ENCODE measurements around the gene CDK9.

Gene CDK9

GRCh38 chr9:127767909-127768331 is 17.9 kb upstream of the CDK9 start:
- H3K27ac Mint-ChIP-seq = peak overlapping the region; percentile 89 to 99 (median 95)
- peaks cover 4% of the 10 kb centered on the region for H3K27me3 Mint-ChIP-seq (ENCODE audit: low read depth)
- H3K36me3 Mint-ChIP-seq (ENCODE audit: low read depth) = peaks cover 11% of the 10 kb centered on the region
- peaks cover 41% of the 10 kb centered on the region for H3K4me1 Mint-ChIP-seq
- TF ChIP-seq, protein P1, sequence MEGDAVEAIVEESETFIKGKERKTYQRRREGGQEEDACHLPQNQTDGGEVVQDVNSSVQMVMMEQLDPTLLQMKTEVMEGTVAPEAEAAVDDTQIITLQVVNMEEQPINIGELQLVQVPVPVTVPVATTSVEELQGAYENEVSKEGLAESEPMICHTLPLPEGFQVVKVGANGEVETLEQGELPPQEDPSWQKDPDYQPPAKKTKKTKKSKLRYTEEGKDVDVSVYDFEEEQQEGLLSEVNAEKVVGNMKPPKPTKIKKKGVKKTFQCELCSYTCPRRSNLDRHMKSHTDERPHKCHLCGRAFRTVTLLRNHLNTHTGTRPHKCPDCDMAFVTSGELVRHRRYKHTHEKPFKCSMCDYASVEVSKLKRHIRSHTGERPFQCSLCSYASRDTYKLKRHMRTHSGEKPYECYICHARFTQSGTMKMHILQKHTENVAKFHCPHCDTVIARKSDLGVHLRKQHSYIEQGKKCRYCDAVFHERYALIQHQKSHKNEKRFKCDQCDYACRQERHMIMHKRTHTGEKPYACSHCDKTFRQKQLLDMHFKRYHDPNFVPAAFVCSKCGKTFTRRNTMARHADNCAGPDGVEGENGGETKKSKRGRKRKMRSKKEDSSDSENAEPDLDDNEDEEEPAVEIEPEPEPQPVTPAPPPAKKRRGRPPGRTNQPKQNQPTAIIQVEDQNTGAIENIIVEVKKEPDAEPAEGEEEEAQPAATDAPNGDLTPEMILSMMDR (IDR thresholded peaks at IDR 0.05; ENCODE audit: unreplicated experiment in 3 of 3) = no peak
- peak overlapping the region; percentile 31 to 67 (median 63) for H3K4me3 Mint-ChIP-seq
- no peaks in the 10 kb centered on the region for H3K9me3 Mint-ChIP-seq

DNA sequence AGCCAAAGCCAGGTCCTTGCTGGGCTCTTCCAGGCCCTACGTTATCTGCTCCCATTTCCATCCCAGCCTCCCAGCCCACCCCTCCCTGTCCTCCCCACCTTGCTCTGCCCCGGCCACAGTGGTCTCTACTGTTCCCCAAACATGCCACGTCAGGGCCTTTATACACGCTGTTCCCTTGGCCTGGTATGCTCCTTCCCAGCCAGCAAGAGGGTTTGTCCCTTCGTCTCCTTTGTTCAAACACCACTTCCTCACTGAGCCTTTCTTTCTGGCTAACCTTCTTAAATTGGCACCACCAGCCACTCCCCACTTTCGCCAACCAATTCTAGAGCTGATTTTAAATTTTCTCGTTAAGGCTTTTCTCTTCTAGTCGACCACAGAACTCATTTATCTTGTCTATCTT is 17.1 kb upstream of the CDK9 start:
- peak overlapping the region; percentile 89 to 99 (median 95) for H3K27ac Mint-ChIP-seq
- no peaks in the 10 kb centered on the region for H3K9me3 Mint-ChIP-seq
- TF ChIP-seq, protein P1 (IDR thresholded peaks at IDR 0.05; ENCODE audit: unreplicated experiment in 3 of 3) = no peak
- H3K4me1 Mint-ChIP-seq = peaks cover 36% of the 10 kb centered on the region
- H3K4me3 Mint-ChIP-seq = peak overlapping the region; percentile 31 to 67 (median 63)
- H3K36me3 Mint-ChIP-seq (ENCODE audit: low read depth) = peaks cover 11% of the 10 kb centered on the region
- H3K27me3 Mint-ChIP-seq (ENCODE audit: low read depth) = peaks cover 7% of the 10 kb centered on the region

- H3K27me3 Mint-ChIP-seq (ENCODE audit: low read depth) = peaks cover 7% of the 10 kb centered on the region
- H3K4me3 Mint-ChIP-seq = peak overlapping the region; percentile 8 to 67 (median 31)
- H3K36me3 Mint-ChIP-seq (ENCODE audit: low read depth) = peaks cover 11% of the 10 kb centered on the region
- peak overlapping the region; percentile 89 to 99 (median 95) for H3K27ac Mint-ChIP-seq
- TF ChIP-seq, protein P1 (IDR thresholded peaks at IDR 0.05; ENCODE audit: unreplicated experiment in 3 of 3) = no peak
- no peaks in the 10 kb centered on the region for H3K9me3 Mint-ChIP-seq
- peaks cover 32% of the 10 kb centered on the region for H3K4me1 Mint-ChIP-seq
These were observed 16.7 kb upstream of the CDK9 start for GRCh38 chr9:127769101-127769500.

GRCh38 chr9:127769929-127770582 is 15.8 kb upstream of the CDK9 start:
- TF ChIP-seq, protein P1 (IDR thresholded peaks at IDR 0.05; ENCODE audit: unreplicated experiment in 3 of 3) = no peak
- Mint-ChIP-seq H3K27ac (peak overlapping the region; percentile 60 to 99 (median 87)), H3K36me3 (ENCODE audit: low read depth) (peaks cover 10% of the 10 kb centered on the region), H3K4me1 (peaks cover 29% of the 10 kb centered on the region), H3K27me3 (ENCODE audit: low read depth) (peaks cover 5% of the 10 kb centered on the region), H3K4me3 (peak overlapping the region; percentile 83 to 91 (median 86)), H3K9me3 (no peaks in the 10 kb centered on the region)

GRCh38 chr9:127770583-127770904 is 15.3 kb upstream of the CDK9 start:
- Mint-ChIP-seq H3K36me3 (ENCODE audit: low read depth) (peaks cover 5% of the 10 kb centered on the region), H3K4me1 (peaks cover 29% of the 10 kb centered on the region), H3K27ac (peak overlapping the region; percentile 60 to 99 (median 87)), H3K9me3 (no peaks in the 10 kb centered on the region), H3K4me3 (peak overlapping the region; percentile 83 to 91 (median 86)), H3K27me3 (ENCODE audit: low read depth) (peaks cover 3% of the 10 kb centered on the region)
- TF ChIP-seq, protein P1 (IDR thresholded peaks at IDR 0.05; ENCODE audit: unreplicated experiment in 3 of 3) = no peak

Data from nephron (organoid).